H9 (cell line): ENCODE data around the gene TRIB2. TPM values are rescaled to one million over a fixed set of nuclear protein-coding genes. Genes with fewer than 3 reads are reported as not detected.

ENCODE experiments used
- DNase-seq: peaks from one replicate; pipeline ENCODE4 v3.0.0-alpha.2; 2017
- H2AFZ ChIP-seq: one replicate; pipeline ENCODE4 v1.6.1; 2013; ENCODE audit warnings: mild to moderate bottlenecking, low read length, control low read depth, moderate library complexity
- H2AK5ac ChIP-seq: 2 replicates; pipeline ENCODE4 v1.6.1; 2013; ENCODE audit warnings: low read length, control low read depth, mixed read lengths; ENCODE audit not compliant: insufficient read length
- H2BK120ac ChIP-seq: one replicate; pipeline ENCODE4 v1.6.1; 2013; ENCODE audit warnings: low read depth, mild to moderate bottlenecking, low read length, control low read depth, inconsistent platforms; ENCODE audit not compliant: poor library complexity, severe bottlenecking
- H2BK12ac ChIP-seq: 2 replicates; pipeline ENCODE4 v1.6.1; 2013; ENCODE audit warnings: low read length, control low read depth, mixed read lengths, low read depth; ENCODE audit not compliant: insufficient read length
- H2BK15ac ChIP-seq: 2 replicates; pipeline ENCODE4 v1.6.1; 2013; ENCODE audit warnings: low read depth, low read length, control low read depth
- H2BK20ac ChIP-seq: one replicate; pipeline ENCODE4 v1.6.1; 2013; ENCODE audit warnings: low read depth, mild to moderate bottlenecking, low read length, control low read depth, inconsistent platforms; ENCODE audit not compliant: poor library complexity, severe bottlenecking
- H2BK5ac ChIP-seq: 2 replicates; pipeline ENCODE4 v1.6.1; 2013; ENCODE audit warnings: low read length, control low read depth, mixed read lengths; ENCODE audit not compliant: insufficient read length
- H3K14ac ChIP-seq: 2 replicates; pipeline ENCODE4 v1.6.1; 2013; ENCODE audit warnings: low read length, control low read depth; ENCODE audit not compliant: insufficient read depth
- H3K18ac ChIP-seq: 2 replicates; pipeline ENCODE4 v1.6.1; 2013; ENCODE audit warnings: low read depth, mild to moderate bottlenecking, mixed read lengths, low read length, control low read depth; ENCODE audit not compliant: insufficient read length
- H3K23ac ChIP-seq: 2 replicates; pipeline ENCODE4 v1.6.1; 2013; ENCODE audit warnings: low read length, control low read depth, mixed read lengths, low read depth; ENCODE audit not compliant: insufficient read length
- H3K23me2 ChIP-seq: 2 replicates; pipeline ENCODE4 v1.6.1; 2013; ENCODE audit warnings: low read depth, mild to moderate bottlenecking, mixed read lengths, low read length, control low read depth; ENCODE audit not compliant: insufficient read length, poor library complexity, severe bottlenecking
- H3K27ac ChIP-seq: 2 replicates; pipeline ENCODE4 v1.5.1; 2013; ENCODE audit warnings: low read length, control low read depth, mixed read lengths, low read depth; ENCODE audit not compliant: insufficient read length
- H3K27me3 ChIP-seq: 2 replicates; pipeline ENCODE4 v1.6.1; 2013; ENCODE audit warnings: low read length, control low read depth, inconsistent platforms; ENCODE audit not compliant: insufficient read depth
- H3K4ac ChIP-seq: 2 replicates; pipeline ENCODE4 v1.6.1; 2013; ENCODE audit warnings: low read depth, mild to moderate bottlenecking, control low read depth, inconsistent platforms, low read length, moderate library complexity
- H3K4me1 ChIP-seq: 2 replicates; pipeline ENCODE4 v1.6.1; 2013; ENCODE audit warnings: low read length, control low read depth, inconsistent platforms; ENCODE audit not compliant: insufficient read depth
- H3K4me2 ChIP-seq: 2 replicates; pipeline ENCODE4 v1.6.1; 2013; ENCODE audit warnings: low read length, control low read depth, mixed read lengths; ENCODE audit not compliant: insufficient read length, insufficient read depth
- H3K56ac ChIP-seq: 2 replicates; pipeline ENCODE4 v1.6.1; 2013; ENCODE audit warnings: low read depth, mild to moderate bottlenecking, mixed read lengths, low read length, control low read depth; ENCODE audit not compliant: insufficient read length
- H3K79me1 ChIP-seq: 2 replicates; pipeline ENCODE4 v1.6.1; 2013; ENCODE audit warnings: low read depth, mild to moderate bottlenecking, moderate library complexity, low read length, control low read depth, inconsistent platforms; ENCODE audit not compliant: insufficient read depth, poor library complexity, severe bottlenecking
- H3K79me2 ChIP-seq: 2 replicates; pipeline ENCODE4 v1.6.1; 2013; ENCODE audit warnings: low read length, control low read depth, inconsistent platforms; ENCODE audit not compliant: insufficient read depth
- H3K9ac ChIP-seq: 2 replicates; pipeline ENCODE4 v1.6.1; 2013; ENCODE audit warnings: low read length, control low read depth, mixed read lengths; ENCODE audit not compliant: insufficient read length; ENCODE audit errors: extremely low read depth
- H3K9me3 ChIP-seq: one replicate; pipeline ENCODE4 v1.6.1; 2013; ENCODE audit warnings: low read depth, low read length, inconsistent platforms; ENCODE audit not compliant: control insufficient read depth
- H3T11ph ChIP-seq: one replicate; pipeline ENCODE4 v1.6.1; 2013; ENCODE audit warnings: mild to moderate bottlenecking, low read length, control low read depth, inconsistent platforms
- H4K20me1 ChIP-seq: one replicate; pipeline ENCODE4 v1.6.1; 2013; ENCODE audit not compliant: control insufficient read depth, insufficient read length, insufficient read depth
- H4K5ac ChIP-seq: 2 replicates; pipeline ENCODE4 v1.6.1; 2013; ENCODE audit warnings: low read depth, mild to moderate bottlenecking, mixed read lengths, low read length, control low read depth; ENCODE audit not compliant: insufficient read length
- H4K8ac ChIP-seq: replicated peaks from 2 replicates; pipeline ENCODE4 v1.6.1; 2013; ENCODE audit warnings: low read length, control low read depth, mixed read lengths, low read depth; ENCODE audit not compliant: insufficient read length
- H4K91ac ChIP-seq: 2 replicates; pipeline ENCODE4 v1.6.1; 2013; ENCODE audit warnings: low read depth, mild to moderate bottlenecking, moderate library complexity, mixed read lengths, low read length, control low read depth; ENCODE audit not compliant: insufficient read length
- H3K27ac Mint-ChIP-seq, 3 experiments: 2 replicates in 2 of 3; 3 replicates in 1 of 3; pipeline ENCODE4 v1.8.0; 2020 to 2021; ENCODE audit warnings: mixed read lengths in 3 of 3, mild to moderate bottlenecking in 1 of 3, moderate library complexity in 1 of 3
- H3K27me3 Mint-ChIP-seq: 2 replicates; pipeline ENCODE4 v1.8.0; 2021; ENCODE audit warnings: low read depth, mild to moderate bottlenecking, moderate library complexity, mixed read lengths
- H3K36me3 Mint-ChIP-seq, 3 experiments: 2 replicates in 2 of 3; 3 replicates in 1 of 3; pipeline ENCODE4 v1.8.0; 2020 to 2021; ENCODE audit warnings: low read depth in 3 of 3, mixed read lengths in 3 of 3; ENCODE audit not compliant: insufficient read depth in 1 of 3
- H3K4me1 Mint-ChIP-seq, 2 experiments: 2 replicates each; pipeline ENCODE4 v1.8.0; 2020; ENCODE audit warnings: mixed read lengths in 2 of 2
- H3K4me3 Mint-ChIP-seq, 2 experiments: 2 replicates in 1 of 2; 3 replicates in 1 of 2; pipeline ENCODE4 v1.8.0; 2020 to 2021; ENCODE audit warnings: mild to moderate bottlenecking in 2 of 2, mixed read lengths in 2 of 2, moderate library complexity in 1 of 2
- H3K9me3 Mint-ChIP-seq, 2 experiments: 2 replicates in 1 of 2; 3 replicates in 1 of 2; pipeline ENCODE4 v1.8.0; 2020; ENCODE audit warnings: mild to moderate bottlenecking in 2 of 2, mixed read lengths in 2 of 2, moderate library complexity in 1 of 2
- WGBS: extraction: QIAGEN DNeasy Blood & Tissue Kit; methylation state at CpG from one replicate; pipeline ENCODE4 v1.1.7; 2013; ENCODE audit warnings: missing lambda C conversion rate, low lambda C conversion rate, mixed read lengths; ENCODE audit not compliant: insufficient read length; ENCODE audit errors: extremely low coverage; 5-methylcytosine and 5-hydroxymethylcytosine counted together
- total RNA-seq: library from RNA; stranded (reverse); gene quantifications from 2 replicates; pipeline ENCODE4 v1.2.1, GENCODE V29; 2021
- TF ChIP-seq, protein P1 (sequence below): fragments of 200-600 bp; sonication (generic); conservative IDR thresholded peaks from 3 replicates; pipeline ENCODE4 v1.8.0; 2021; ENCODE audit warnings: antibody characterized with exemption, mild to moderate bottlenecking

Gene TRIB2
- total RNA-seq, 1 experiment from 2014 or later, result 41.9 TPM

DNA sequence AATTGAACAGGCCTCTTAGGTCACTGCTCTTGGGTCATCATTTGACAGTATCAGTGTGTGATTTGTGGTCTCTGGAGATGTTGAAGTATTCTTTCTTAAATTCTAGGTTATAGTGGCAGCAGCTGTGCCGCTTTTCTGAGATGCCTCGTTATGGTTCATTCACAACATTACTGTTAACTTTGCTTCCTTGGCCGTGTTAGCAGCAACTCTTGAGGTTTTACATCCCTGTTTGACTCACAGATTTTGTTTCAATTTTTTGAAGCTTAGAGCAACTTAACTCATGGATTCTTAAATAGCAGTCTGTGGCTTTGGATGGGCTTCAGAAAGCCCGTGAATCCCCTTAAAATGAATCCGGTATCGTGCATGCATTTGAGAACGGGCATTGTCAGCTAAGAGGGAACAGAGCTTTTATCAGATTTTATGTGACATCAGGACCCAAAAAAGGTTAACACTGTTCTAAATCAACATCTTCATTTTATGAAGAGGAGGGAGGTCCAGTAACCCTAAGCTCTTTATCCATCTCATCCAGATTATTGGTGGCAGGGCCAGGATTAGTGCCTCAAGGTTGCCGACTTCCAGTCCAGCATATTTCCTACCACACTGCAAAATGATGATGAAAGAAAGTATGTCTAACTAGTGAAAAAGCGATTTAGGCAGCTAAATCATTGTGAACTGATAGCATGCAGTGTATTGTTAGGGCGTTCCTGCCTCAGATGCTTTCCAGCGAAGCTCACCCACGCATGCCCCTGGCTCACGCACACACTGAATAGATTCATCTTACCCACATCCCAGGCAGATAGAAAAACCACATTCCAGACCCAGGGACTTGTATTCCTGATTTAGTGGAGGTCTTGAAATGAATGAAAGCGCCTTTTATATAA lies 5.1 kb downstream of the TRIB2 start:
- H4K20me1 ChIP-seq, result no peaks in the 10 kb centered on the region
- peaks cover 4% of the 10 kb centered on the region for H3K27me3 Mint-ChIP-seq
- H3K79me2 ChIP-seq, result peaks cover 64% of the 10 kb centered on the region; the same call in 1 of the 2 replicates

More for the DNA sequence above, 5.1 kb downstream of the TRIB2 start:
- Histone ChIP-seq H2BK5ac (no peak overlapping the region), H3K14ac (no peak overlapping the region), H3K27ac (no peak overlapping the region), H2AK5ac (no peak overlapping the region), H2BK120ac (no peak overlapping the region), H3K9me3 (no peaks in the 10 kb centered on the region), H3K23me2 (peaks cover 20% of the 10 kb centered on the region), H3K4ac (no peak overlapping the region), H3K9ac (no peak overlapping the region), H3K4me1 (peaks cover 4% of the 10 kb centered on the region; the same call in 1 of the 2 replicates), H3K23ac (no peak overlapping the region), H3K4me2 (no peak overlapping the region), H2BK15ac (no peak overlapping the region), H3K18ac (no peak overlapping the region), H4K91ac (no peak overlapping the region), H4K5ac (no peak overlapping the region), H3T11ph (no peak overlapping the region), H2BK12ac (no peak overlapping the region), H3K79me1 (peaks cover 3% of the 10 kb centered on the region), H2AFZ (no peak overlapping the region), H2BK20ac (no peak overlapping the region), H3K27me3 (no peaks in the 10 kb centered on the region), H4K8ac (no peak overlapping the region), H3K56ac (no peak overlapping the region)
- no peaks in the 10 kb centered on the region; a peak in 1 of 5 replicates for H3K9me3 Mint-ChIP-seq
- TF ChIP-seq, protein P1, sequence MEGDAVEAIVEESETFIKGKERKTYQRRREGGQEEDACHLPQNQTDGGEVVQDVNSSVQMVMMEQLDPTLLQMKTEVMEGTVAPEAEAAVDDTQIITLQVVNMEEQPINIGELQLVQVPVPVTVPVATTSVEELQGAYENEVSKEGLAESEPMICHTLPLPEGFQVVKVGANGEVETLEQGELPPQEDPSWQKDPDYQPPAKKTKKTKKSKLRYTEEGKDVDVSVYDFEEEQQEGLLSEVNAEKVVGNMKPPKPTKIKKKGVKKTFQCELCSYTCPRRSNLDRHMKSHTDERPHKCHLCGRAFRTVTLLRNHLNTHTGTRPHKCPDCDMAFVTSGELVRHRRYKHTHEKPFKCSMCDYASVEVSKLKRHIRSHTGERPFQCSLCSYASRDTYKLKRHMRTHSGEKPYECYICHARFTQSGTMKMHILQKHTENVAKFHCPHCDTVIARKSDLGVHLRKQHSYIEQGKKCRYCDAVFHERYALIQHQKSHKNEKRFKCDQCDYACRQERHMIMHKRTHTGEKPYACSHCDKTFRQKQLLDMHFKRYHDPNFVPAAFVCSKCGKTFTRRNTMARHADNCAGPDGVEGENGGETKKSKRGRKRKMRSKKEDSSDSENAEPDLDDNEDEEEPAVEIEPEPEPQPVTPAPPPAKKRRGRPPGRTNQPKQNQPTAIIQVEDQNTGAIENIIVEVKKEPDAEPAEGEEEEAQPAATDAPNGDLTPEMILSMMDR, result no peak
- H3K4me3 Mint-ChIP-seq, result peak overlapping the region in 1 of 2 experiments; percentile 41; a peak in 1 of 5 replicates
- peaks cover 39 to 42% of the 10 kb centered on the region in 2 experiments for H3K4me1 Mint-ChIP-seq
- WGBS, result no CpG with 5 or more reads among the region's 14 CpGs
- H3K36me3 Mint-ChIP-seq, result peaks cover 34 to 49% (median 43%) of the 10 kb centered on the region in 3 experiments
- no peak overlapping the region for H3K27ac Mint-ChIP-seq
- no peak for DNase-seq
